ENCODE results near the gene KLK12. TPM values are rescaled to one million over a fixed set of nuclear protein-coding genes. Genes with fewer than 3 reads are reported as not detected.

The KLK12 gene
- total RNA-seq: not detected in 2 replicates

GRCh38 chr19:51034704-51035103, at the start of gene KLK12:
TSS of gene KLK12 (minus strand) at chr19:51035002. CDS start at chr19:51034621, 381 bp downstream.

DNA sequence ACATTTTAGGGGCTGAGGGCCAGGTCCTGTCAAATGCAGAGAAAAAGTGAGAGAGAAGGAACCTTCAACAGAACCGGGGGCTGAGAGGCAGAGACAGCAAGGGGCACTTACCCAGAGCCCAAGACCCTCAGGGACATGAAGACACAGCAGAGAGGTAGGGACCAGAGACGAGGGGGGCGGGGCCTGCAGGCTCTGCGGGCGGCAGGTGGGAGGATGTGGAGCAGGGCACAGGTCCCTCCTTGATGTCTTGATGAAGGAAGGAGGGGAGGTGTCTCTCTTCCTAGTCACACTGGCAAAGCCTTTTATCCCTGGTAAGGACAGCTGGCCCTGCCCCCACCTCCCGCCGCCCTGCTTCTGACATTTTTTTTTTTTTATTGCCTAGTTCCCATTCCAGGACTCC, 47.8 kb upstream of the KLK12 start, which contains the start of gene KLK14:
KLK14 (minus strand) TSS at position 277 of the 400 bp plus-strand sequence; CDS start at position 4, 273 bp downstream.

DNA sequence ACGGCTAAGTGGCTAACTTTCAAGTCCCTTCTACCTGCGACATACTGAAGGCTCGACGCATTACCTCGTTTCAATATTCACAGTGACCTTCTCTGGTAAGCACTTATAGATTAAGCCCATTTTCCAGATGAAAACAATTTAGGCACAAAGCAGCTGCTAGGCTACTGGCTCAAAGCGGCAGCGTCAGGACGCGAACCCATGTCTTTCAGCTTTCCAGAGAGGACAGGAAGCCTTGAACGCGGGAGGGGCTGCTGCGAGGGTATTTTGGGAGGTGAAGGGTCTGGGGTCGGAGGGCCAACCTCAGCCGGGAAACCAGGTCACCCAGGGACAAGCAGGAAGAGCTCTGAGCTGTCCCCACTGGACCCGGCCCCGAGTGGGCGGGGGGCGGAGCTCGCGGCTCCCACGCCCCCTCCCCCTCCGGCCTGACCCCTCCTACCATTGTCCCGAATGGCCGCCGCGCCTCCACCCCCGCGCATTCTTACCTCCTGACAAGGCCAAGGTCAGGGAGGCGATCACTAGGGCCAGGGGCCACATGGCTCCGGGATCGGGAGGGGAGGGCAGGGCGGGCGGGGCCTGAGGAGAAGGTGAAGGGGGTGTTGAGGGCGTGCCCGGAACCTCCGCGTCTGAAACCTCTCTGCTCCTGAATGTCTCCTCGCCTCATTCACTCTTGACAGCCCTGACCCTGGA, 29.9 kb upstream of the KLK12 start, which contains the start of gene KLK13:
KLK13 (minus strand) TSS at position 559 of the 687 bp plus-strand sequence; CDS start at position 534, 25 bp downstream.

GRCh38 chr19:51026554-51026831, 8.3 kb downstream of the KLK12 start, which contains the start of gene KLK11:
TSS of gene KLK11 (minus strand) at chr19:51026616. CDS start at chr19:51025631, 985 bp downstream.

DNA sequence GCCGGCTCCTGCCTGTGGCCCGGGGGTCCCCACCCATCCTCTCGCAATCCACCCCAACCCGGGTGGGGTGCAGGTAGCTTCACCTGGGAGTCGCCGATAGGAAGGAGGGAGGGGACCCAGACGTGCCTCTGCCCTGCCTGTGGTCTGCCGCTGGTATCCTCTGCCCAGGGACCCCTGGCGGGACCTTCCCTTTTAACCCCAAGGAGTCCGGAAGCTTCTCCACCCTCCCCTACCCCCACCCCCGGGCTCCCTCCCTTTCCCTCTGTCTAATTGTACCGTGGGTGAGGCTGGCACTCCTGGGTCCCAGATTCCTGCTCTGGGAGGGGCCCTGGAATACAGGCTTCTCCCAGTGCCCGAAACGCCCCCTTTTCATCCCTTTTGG, 15.3 kb downstream of the KLK12 start, which contains the start of gene KLK10:
KLK10 (minus strand) TSS at position 166 of the 382 bp plus-strand sequence. CDS start 579 bp downstream, outside the sequence.

DNA sequence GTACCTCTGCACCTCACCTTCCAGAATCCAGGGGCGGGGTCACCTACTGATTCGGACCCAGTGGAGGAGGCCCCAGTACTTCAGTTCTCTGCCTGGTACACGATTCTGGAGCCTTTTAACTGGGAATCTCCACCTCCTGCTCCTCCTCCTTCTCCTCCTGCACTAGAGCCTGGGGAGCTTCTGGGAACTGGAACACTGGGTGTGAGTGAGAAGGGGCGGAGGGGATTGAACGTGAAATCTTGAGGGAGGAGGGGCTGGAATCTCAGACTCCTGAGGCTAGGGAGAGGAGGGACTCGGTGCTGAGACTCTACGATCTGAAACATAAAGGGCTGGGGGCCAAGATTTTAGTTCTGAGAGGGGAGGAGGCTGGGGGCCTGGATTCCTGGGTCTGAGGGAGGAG, 33.3 kb downstream of the KLK12 start, which contains the start of gene KLK8:
KLK8 (minus strand) TSS at position 90 of the 400 bp plus-strand sequence. CDS start 437 bp downstream, outside the sequence.

GRCh38 chr19:50983625-50984292, 51.0 kb downstream of the KLK12 start, which contains the start of gene KLK7:
TSS of gene KLK7 (minus strand) at chr19:50983917. CDS start at chr19:50982399, 1,518 bp downstream.

Other genes starting within 250 kb of the KLK12 start
- gene ACP4, start 244.6 kb downstream of the KLK12 start, total RNA-seq: not detected in 2 replicates
- not detected in 2 replicates for gene KLK1, start 211.2 kb downstream of the KLK12 start, total RNA-seq
- gene KLK15, start 201.4 kb downstream of the KLK12 start, total RNA-seq: 0.09 TPM in 1 of 2 replicates, not detected in the other
- gene KLK3, start 180.1 kb downstream of the KLK12 start, total RNA-seq: 0.09 TPM in 1 of 2 replicates, not detected in the other
- not detected in 2 replicates for gene KLK2, start 161.6 kb downstream of the KLK12 start, total RNA-seq
- gene KLK4, start 123.6 kb downstream of the KLK12 start, total RNA-seq: not detected in 2 replicates
- gene KLK5, start 82.0 kb downstream of the KLK12 start, total RNA-seq: 0.34 TPM in 1 of 2 replicates, not detected in the other
- gene KLK6, start 65.4 kb downstream of the KLK12 start, total RNA-seq: not detected in 2 replicates
- not detected in 2 replicates for gene KLK7, start 51.1 kb downstream of the KLK12 start, total RNA-seq
- not detected in 2 replicates for gene KLK8, start 33.4 kb downstream of the KLK12 start, total RNA-seq
- gene KLK10, start 15.3 kb downstream of the KLK12 start, total RNA-seq: not detected in 2 replicates
- 0.17 TPM in 1 of 2 replicates, not detected in the other for gene KLK11, start 8.4 kb downstream of the KLK12 start, total RNA-seq
- not detected in 2 replicates for gene KLK13, start 30.1 kb upstream of the KLK12 start, total RNA-seq
- not detected in 2 replicates for gene KLK14, start 47.9 kb upstream of the KLK12 start, total RNA-seq
- gene CTU1, start 73.4 kb upstream of the KLK12 start, total RNA-seq: 2.4 and 4.3 TPM in 2 replicates
- gene SIGLEC9, start 89.9 kb upstream of the KLK12 start, total RNA-seq: under 0.01 TPM in 1 of 2 replicates, not detected in the other
- not detected in 2 replicates for gene SIGLEC7, start 107.3 kb upstream of the KLK12 start, total RNA-seq
- not detected in 2 replicates for gene CD33, start 190.1 kb upstream of the KLK12 start, total RNA-seq
- gene SIGLECL1, start 216.1 kb upstream of the KLK12 start, total RNA-seq: not detected in 2 replicates

Data from bronchial smooth muscle cell (primary cell).